Subcutaneous abdominal adipose tissue (tissue), 5 donors: ENCODE data around the gene CNP.
A peak's percentile ranks its signal among the peaks of the same experiment; 100 is the strongest.

Source experiments
- H3K27ac ChIP-seq: one replicate; pipeline ENCODE4 v1.7.0; 2013; ENCODE audit warnings: low read depth, mild to moderate bottlenecking, inconsistent platforms, low read length, moderate library complexity
- H3K27me3 ChIP-seq, 5 donors: one replicate each; pipeline ENCODE4 v1.7.0; 2013; ENCODE audit warnings: low read length in 5 of 5, inconsistent platforms in 1 of 5; ENCODE audit not compliant: control insufficient read depth in 5 of 5, insufficient read depth in 4 of 5
- H3K36me3 ChIP-seq, 5 donors: one replicate each; pipeline ENCODE4 v1.7.0; 2013; ENCODE audit warnings: low read length in 5 of 5; ENCODE audit not compliant: control insufficient read depth in 5 of 5, insufficient read depth in 5 of 5
- H3K4me1 ChIP-seq, 5 donors: one replicate each; pipeline ENCODE4 v1.7.0; 2013; ENCODE audit warnings: low read length in 5 of 5, mild to moderate bottlenecking in 3 of 5, moderate library complexity in 1 of 5; ENCODE audit not compliant: control insufficient read depth in 5 of 5, insufficient read depth in 5 of 5
- H3K4me3 ChIP-seq, 5 donors: one replicate each; pipeline ENCODE4 v1.7.0; 2013; ENCODE audit warnings: low read length in 5 of 5, low read depth in 1 of 5
- H3K9ac ChIP-seq, 5 donors: one replicate each; pipeline ENCODE4 v1.7.0; 2013; ENCODE audit warnings: low read length in 5 of 5, mild to moderate bottlenecking in 4 of 5, moderate library complexity in 3 of 5
- H3K9me3 ChIP-seq, 5 donors: one replicate each; pipeline ENCODE4 v1.7.0; 2013; ENCODE audit warnings: low read length in 5 of 5; ENCODE audit not compliant: control insufficient read depth in 5 of 5
- donor health status: healthy.
- donor health status: healthy.
- donor health status: healthy.
- donor health status: healthy.
- donor health status: healthy.

Gene CNP

GRCh38 chr17:41959336-41960095 is 7.1 kb upstream of the CNP start:
- H3K36me3 ChIP-seq = no peaks in the 10 kb centered on the region
- H3K4me1 ChIP-seq = peaks cover 2 to 38% (median 15%) of the 10 kb centered on the region in 5 donors
- H3K27ac ChIP-seq = no peak overlapping the region
- H3K27me3 ChIP-seq = no peaks in the 10 kb centered on the region
- H3K4me3 ChIP-seq = no peak overlapping the region
- peak overlapping the region in 1 of 5 donors; percentile 36 for H3K9ac ChIP-seq
- no peaks in the 10 kb centered on the region for H3K9me3 ChIP-seq

GRCh38 chr17:41962111-41962510 is 4.5 kb upstream of the CNP start:
- no peak overlapping the region for H3K4me3 ChIP-seq

GRCh38 chr17:41962768-41963434 is 3.7 kb upstream of the CNP start:
- Histone ChIP-seq H3K9me3 (no peaks in the 10 kb centered on the region), H3K27me3 (no peaks in the 10 kb centered on the region), H3K4me3 (no peak overlapping the region), H3K9ac (peak overlapping the region in 1 of 5 donors; percentile 14), H3K4me1 (peaks cover 14 to 54% (median 41%) of the 10 kb centered on the region in 5 donors), H3K27ac (no peak overlapping the region), H3K36me3 (peaks cover 0 to 1% (median under 1%) of the 10 kb centered on the region in 5 donors)

More at GRCh38 chr17:41962111-41962510, 4.5 kb upstream of the CNP start:
- Histone ChIP-seq H3K4me1 (peaks cover 14 to 54% (median 33%) of the 10 kb centered on the region in 5 donors), H3K27me3 (no peaks in the 10 kb centered on the region), H3K9me3 (no peaks in the 10 kb centered on the region), H3K9ac (no peak overlapping the region), H3K27ac (no peak overlapping the region), H3K36me3 (no peaks in the 10 kb centered on the region)

- H3K9ac ChIP-seq = peak overlapping the region; percentile 39 to 75 (median 69)
- H3K27me3 ChIP-seq = no peaks in the 10 kb centered on the region
- peak overlapping the region; percentile 71 for H3K27ac ChIP-seq
- peaks cover 0 to 19% (median 13%) of the 10 kb centered on the region in 5 donors for H3K36me3 ChIP-seq
- peaks cover 14 to 53% (median 40%) of the 10 kb centered on the region in 5 donors for H3K4me1 ChIP-seq
- H3K9me3 ChIP-seq = no peaks in the 10 kb centered on the region
- H3K4me3 ChIP-seq = peak overlapping the region; percentile 76 to 90 (median 85)
These were observed 717 bp upstream of the CNP start for GRCh38 chr17:41965694-41966462.

GRCh38 chr17:41967141-41967920 is 736 bp downstream of the CNP start:
- no peaks in the 10 kb centered on the region for H3K9me3 ChIP-seq
- H3K4me1 ChIP-seq = peaks cover 14 to 56% (median 48%) of the 10 kb centered on the region in 5 donors
- peaks cover 0 to 31% (median 24%) of the 10 kb centered on the region in 5 donors for H3K36me3 ChIP-seq

GRCh38 chr17:41967921-41968578 is 1.5 kb downstream of the CNP start:
- Histone ChIP-seq H3K9ac (peak overlapping the region in 2 of 5 donors; percentile 86 to 97), H3K9me3 (no peaks in the 10 kb centered on the region), H3K4me3 (peak overlapping the region; percentile 83 to 90 (median 89)), H3K27me3 (no peaks in the 10 kb centered on the region), H3K27ac (peak overlapping the region; percentile 71), H3K36me3 (peaks cover 0 to 38% (median 32%) of the 10 kb centered on the region in 5 donors), H3K4me1 (peaks cover 17 to 58% (median 51%) of the 10 kb centered on the region in 5 donors)

More at GRCh38 chr17:41967141-41967920, 736 bp downstream of the CNP start:
- Histone ChIP-seq H3K27me3 (no peaks in the 10 kb centered on the region), H3K4me3 (peak overlapping the region; percentile 83 to 90 (median 89)), H3K27ac (peak overlapping the region; percentile 71), H3K9ac (peak overlapping the region; percentile 56 to 97 (median 94))

GRCh38 chr17:41968676-41969075 is 2.1 kb downstream of the CNP start:
- peaks cover 0 to 44% (median 38%) of the 10 kb centered on the region in 5 donors for H3K36me3 ChIP-seq
- H3K27me3 ChIP-seq = no peaks in the 10 kb centered on the region
- no peak overlapping the region for H3K27ac ChIP-seq
- peak overlapping the region in 1 of 5 donors; percentile 13 for H3K9ac ChIP-seq
- no peaks in the 10 kb centered on the region for H3K9me3 ChIP-seq
- H3K4me3 ChIP-seq = no peak overlapping the region
- H3K4me1 ChIP-seq = peaks cover 17 to 64% (median 58%) of the 10 kb centered on the region in 5 donors

GRCh38 chr17:41970901-41971331 is 4.3 kb downstream of the CNP start:
- Histone ChIP-seq H3K27ac (no peak overlapping the region), H3K4me1 (peaks cover 6 to 53% (median 45%) of the 10 kb centered on the region in 5 donors), H3K9me3 (no peaks in the 10 kb centered on the region), H3K4me3 (no peak overlapping the region), H3K27me3 (no peaks in the 10 kb centered on the region), H3K36me3 (peaks cover 0 to 66% (median 60%) of the 10 kb centered on the region in 5 donors), H3K9ac (peak overlapping the region in 2 of 5 donors; percentile 17 to 57)
